Muscle of leg (tissue), 11 donors: ENCODE measurements around the gene ADGRB3. TPM values are rescaled to one million over a fixed set of nuclear protein-coding genes. Genes with fewer than 3 reads are reported as not detected.

ENCODE experiments used
- DNase-seq: peaks from one replicate; pipeline ENCODE4 v3.0.0; 2013
- H3K27ac ChIP-seq: one replicate; pipeline ENCODE4 v1.5.1; 2013; ENCODE audit warnings: mild to moderate bottlenecking, low read length, control low read depth
- H3K27me3 ChIP-seq: one replicate; pipeline ENCODE4 v1.6.1; 2013; ENCODE audit warnings: low read length; ENCODE audit not compliant: control insufficient read depth, insufficient read depth
- H3K36me3 ChIP-seq: one replicate; pipeline ENCODE4 v1.6.1; 2013; ENCODE audit warnings: low read length; ENCODE audit not compliant: control insufficient read depth, insufficient read depth
- H3K4me1 ChIP-seq: one replicate; pipeline ENCODE4 v1.6.1; 2013; ENCODE audit warnings: low read length; ENCODE audit not compliant: control insufficient read depth, insufficient read depth
- H3K4me3 ChIP-seq: one replicate; pipeline ENCODE4 v1.5.1; 2013; ENCODE audit warnings: low read length, control low read depth
- H3K9me3 ChIP-seq: replicated peaks from 2 replicates; pipeline ENCODE4 v1.6.1; 2013; ENCODE audit warnings: low read depth, low read length; ENCODE audit not compliant: control insufficient read depth
- WGBS: methylation state at CpG from one replicate; pipeline ENCODE4 v1.1.5; 2013; ENCODE audit warnings: missing lambda C conversion rate; ENCODE audit not compliant: insufficient coverage; 5-methylcytosine and 5-hydroxymethylcytosine counted together
- polyA plus RNA-seq, 8 donors: library from polyadenylated mRNA; unstranded; fragments of 120-200 nt; gene quantifications; one replicate each; pipeline versions ENCODE4 v1.2.1 to v1.2.3, GENCODE V29; 2013; ENCODE audit warnings: inconsistent platforms in 1 of 8, low replicate concordance in 1 of 8; ENCODE audit not compliant: insufficient read length in 8 of 8, insufficient read depth in 1 of 8
- total RNA-seq: library from RNA; stranded (reverse); fragments of 120-200 nt; gene quantifications from one replicate; pipeline ENCODE4 v1.2.4, GENCODE V29; 2013

ADGRB3 gene
- total and polyA plus RNA-seq, 9 donors, result 0.78 to 2.6 (median 1.3) TPM

DNA sequence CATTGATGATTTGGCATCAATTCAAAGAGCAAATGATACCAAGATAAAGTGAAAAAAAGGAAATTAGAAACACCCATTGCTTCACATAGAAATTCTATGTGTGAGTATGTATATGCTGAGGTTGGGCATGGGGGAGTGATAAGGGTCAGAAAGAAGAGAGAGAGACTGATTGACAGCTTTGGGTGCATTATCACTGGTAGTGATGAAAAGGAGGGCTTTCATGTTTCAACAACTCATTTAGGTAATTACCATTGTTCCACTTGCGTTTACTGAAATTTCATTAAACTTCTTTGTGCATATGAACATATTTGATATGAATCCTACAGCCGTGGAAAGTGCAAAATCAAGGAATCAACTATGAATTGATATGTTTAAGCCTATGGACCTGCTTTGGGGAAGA, 84.7 kb downstream of the ADGRB3 start:
- Histone ChIP-seq H3K9me3 (no peaks in the 10 kb centered on the region), H3K27me3 (no peaks in the 10 kb centered on the region), H3K4me3 (no peak overlapping the region), H3K4me1 (no peaks in the 10 kb centered on the region), H3K36me3 (no peaks in the 10 kb centered on the region), H3K27ac (no peak overlapping the region)
- 100% methylated on average over 1 of the region's 2 CpGs for WGBS
- DNase-seq, result no peak

DNA sequence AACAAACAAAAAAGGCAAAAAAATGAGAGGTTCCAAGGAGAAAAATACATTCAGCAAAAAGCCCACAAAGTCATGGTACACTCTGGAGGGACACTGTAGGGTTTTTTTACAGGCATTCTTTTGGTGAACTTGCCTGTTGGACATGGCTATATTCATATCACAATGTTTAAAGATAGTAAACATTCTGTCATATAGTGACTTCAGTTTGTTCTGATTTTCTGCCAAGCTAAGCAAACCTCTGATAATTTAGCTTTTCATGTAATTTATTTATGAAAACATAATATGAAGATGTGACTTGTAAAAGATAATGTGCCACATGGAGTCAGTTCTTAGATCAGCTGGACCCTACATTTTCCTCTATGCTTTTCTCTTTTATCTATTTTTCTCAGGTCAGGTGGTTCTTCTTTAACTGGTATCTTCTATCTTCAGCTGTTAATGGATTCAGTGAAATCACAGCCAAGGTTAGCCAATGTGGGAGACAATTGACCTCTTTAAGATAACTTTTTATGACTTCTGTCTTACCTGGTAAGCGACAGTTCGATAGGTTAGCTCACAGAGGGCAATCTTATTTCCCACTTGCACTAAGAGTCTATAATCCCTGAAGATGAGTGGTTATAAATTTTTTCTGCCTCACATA, 87.9 kb downstream of the ADGRB3 start:
- no peak overlapping the region for H3K4me3 ChIP-seq
- no peak overlapping the region for H3K27ac ChIP-seq
- no peaks in the 10 kb centered on the region for H3K9me3 ChIP-seq
- no peaks in the 10 kb centered on the region for H3K36me3 ChIP-seq
- no CpG with 5 or more reads among the region's 2 CpGs for WGBS
- no peak for DNase-seq
- no peaks in the 10 kb centered on the region for H3K4me1 ChIP-seq
- H3K27me3 ChIP-seq, result no peaks in the 10 kb centered on the region

DNA sequence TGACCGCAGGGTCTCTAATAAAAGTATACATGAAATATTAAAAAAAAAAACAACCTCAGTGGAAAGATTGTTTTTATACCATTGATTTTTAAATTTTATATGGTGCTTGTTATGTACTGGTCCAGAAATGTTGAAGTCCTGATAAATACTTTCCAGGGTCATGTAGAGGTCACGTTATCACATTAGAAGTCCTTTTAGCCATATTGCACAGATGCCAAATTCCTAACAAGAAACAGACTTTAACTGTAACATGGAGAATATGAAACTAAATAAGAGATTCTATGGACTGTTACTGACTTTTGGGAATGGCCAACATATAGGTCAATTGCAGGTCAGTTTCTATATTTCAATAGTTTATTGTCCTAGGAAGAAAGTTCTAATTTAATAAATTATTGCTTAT, 89.0 kb downstream of the ADGRB3 start:
- Histone ChIP-seq H3K4me1 (no peaks in the 10 kb centered on the region), H3K27ac (no peak overlapping the region), H3K9me3 (no peaks in the 10 kb centered on the region), H3K27me3 (no peaks in the 10 kb centered on the region), H3K36me3 (no peaks in the 10 kb centered on the region), H3K4me3 (no peak overlapping the region)
- peak; percentile 73 for DNase-seq
- WGBS, result no CpG with 5 or more reads among the region's 2 CpGs

- Histone ChIP-seq H3K36me3 (no peaks in the 10 kb centered on the region), H3K9me3 (no peaks in the 10 kb centered on the region), H3K4me3 (no peak overlapping the region), H3K27ac (no peak overlapping the region), H3K27me3 (no peaks in the 10 kb centered on the region), H3K4me1 (no peaks in the 10 kb centered on the region)
- DNase-seq, result peak; percentile 7
Observed at GRCh38 chr6:68726337-68726736, 91.3 kb downstream of the ADGRB3 start.

DNA sequence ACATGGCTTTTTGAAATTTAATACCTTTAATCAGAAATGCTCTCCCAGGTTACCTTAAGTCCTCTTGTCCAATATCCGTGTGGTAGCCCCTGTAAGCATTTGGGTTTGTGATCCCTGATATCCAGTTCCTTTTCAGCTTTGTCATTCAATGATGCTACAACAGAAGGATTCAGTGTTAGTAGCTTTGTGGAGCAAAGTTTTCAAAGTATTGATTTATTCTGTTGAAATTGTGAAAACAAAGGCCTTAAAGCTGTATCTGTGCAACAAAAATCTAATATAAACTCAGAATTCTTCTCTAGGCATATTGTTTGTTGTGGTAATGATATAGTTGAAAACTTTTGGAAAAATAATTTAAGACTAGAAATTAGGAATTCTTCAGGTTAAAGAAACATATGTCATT, 91.9 kb downstream of the ADGRB3 start:
- Histone ChIP-seq H3K4me3 (no peak overlapping the region), H3K9me3 (no peaks in the 10 kb centered on the region), H3K36me3 (no peaks in the 10 kb centered on the region), H3K4me1 (no peaks in the 10 kb centered on the region), H3K27me3 (no peaks in the 10 kb centered on the region), H3K27ac (no peak overlapping the region)
- DNase-seq, result no peak
- WGBS, result no CpG with 5 or more reads among the region's 1 CpG

GRCh38 chr6:68727699-68728098, 92.6 kb downstream of the ADGRB3 start:
- WGBS, result no CpG with 5 or more reads among the region's 1 CpG
- no peak for DNase-seq
- Histone ChIP-seq H3K9me3 (no peaks in the 10 kb centered on the region), H3K27me3 (no peaks in the 10 kb centered on the region), H3K4me3 (no peak overlapping the region), H3K27ac (no peak overlapping the region), H3K4me1 (no peaks in the 10 kb centered on the region), H3K36me3 (no peaks in the 10 kb centered on the region)

- Histone ChIP-seq H3K9me3 (no peaks in the 10 kb centered on the region), H3K27ac (no peak overlapping the region), H3K4me1 (no peaks in the 10 kb centered on the region), H3K4me3 (no peak overlapping the region), H3K27me3 (no peaks in the 10 kb centered on the region), H3K36me3 (no peaks in the 10 kb centered on the region)
- DNase-seq, result peak; percentile 30
- WGBS, result no CpG with 5 or more reads among the region's 5 CpGs
Observed at GRCh38 chr6:68728159-68728979, 93.3 kb downstream of the ADGRB3 start.

GRCh38 chr6:68729377-68729903, 94.4 kb downstream of the ADGRB3 start:
- Histone ChIP-seq H3K36me3 (no peaks in the 10 kb centered on the region), H3K9me3 (no peaks in the 10 kb centered on the region), H3K27me3 (no peaks in the 10 kb centered on the region), H3K27ac (no peak overlapping the region), H3K4me3 (no peak overlapping the region), H3K4me1 (no peaks in the 10 kb centered on the region)
- DNase-seq, result no peak
- no CpG with 5 or more reads among the region's 5 CpGs for WGBS

GRCh38 chr6:68730291-68731054, 95.4 kb downstream of the ADGRB3 start:
- Histone ChIP-seq H3K27ac (no peak overlapping the region), H3K27me3 (no peaks in the 10 kb centered on the region), H3K4me3 (no peak overlapping the region), H3K9me3 (no peaks in the 10 kb centered on the region), H3K4me1 (no peaks in the 10 kb centered on the region), H3K36me3 (no peaks in the 10 kb centered on the region)
- DNase-seq, result no peak
- WGBS, result 81% methylated on average over 2 of the region's 5 CpGs

GRCh38 chr6:68732423-68732822, 97.3 kb downstream of the ADGRB3 start:
- Histone ChIP-seq H3K36me3 (no peaks in the 10 kb centered on the region), H3K27ac (no peak overlapping the region), H3K27me3 (no peaks in the 10 kb centered on the region), H3K9me3 (no peaks in the 10 kb centered on the region), H3K4me1 (no peaks in the 10 kb centered on the region), H3K4me3 (no peak overlapping the region)
- 90% methylated on average over 2 of the region's 5 CpGs for WGBS
- DNase-seq, result no peak
